HG03469 (cell line): Measurements from ENCODE around the gene KNTC1.
"Not testable (repeated sequence)": the region's sequence is repeated elsewhere in the genome, so short reads cannot be mapped to it uniquely, and the experiment has no call there.

ENCODE experiments used
- ATAC-seq: cut with Tn5 transposase; IDR thresholded peaks from one replicate; pipeline ENCODE4 v1.9.1; 2021; ENCODE audit warnings: mild to moderate bottlenecking, moderate library complexity, moderate number of reproducible peaks; ENCODE audit not compliant: unreplicated experiment

Gene KNTC1

DNA sequence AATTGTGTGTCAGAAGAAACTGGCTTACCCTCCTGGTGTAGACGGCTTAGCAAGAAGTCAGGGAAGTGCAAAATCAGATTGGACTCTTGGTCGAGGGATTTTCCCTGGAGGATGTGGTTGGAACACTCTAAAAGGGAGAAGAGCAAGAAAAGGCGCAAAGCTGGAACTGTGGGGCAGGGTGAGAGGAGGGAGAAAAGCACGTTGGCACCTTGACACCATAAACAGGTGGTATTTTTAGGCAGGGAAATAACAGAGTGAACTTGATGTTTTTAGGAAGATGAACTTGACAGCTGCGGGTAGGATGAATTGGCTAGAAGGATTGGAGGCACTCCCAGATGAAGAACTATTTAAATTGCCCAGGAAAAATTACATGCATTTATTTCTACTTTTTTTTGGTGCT is 108.4 kb downstream of the KNTC1 start:
- ATAC-seq = no peak

DNA sequence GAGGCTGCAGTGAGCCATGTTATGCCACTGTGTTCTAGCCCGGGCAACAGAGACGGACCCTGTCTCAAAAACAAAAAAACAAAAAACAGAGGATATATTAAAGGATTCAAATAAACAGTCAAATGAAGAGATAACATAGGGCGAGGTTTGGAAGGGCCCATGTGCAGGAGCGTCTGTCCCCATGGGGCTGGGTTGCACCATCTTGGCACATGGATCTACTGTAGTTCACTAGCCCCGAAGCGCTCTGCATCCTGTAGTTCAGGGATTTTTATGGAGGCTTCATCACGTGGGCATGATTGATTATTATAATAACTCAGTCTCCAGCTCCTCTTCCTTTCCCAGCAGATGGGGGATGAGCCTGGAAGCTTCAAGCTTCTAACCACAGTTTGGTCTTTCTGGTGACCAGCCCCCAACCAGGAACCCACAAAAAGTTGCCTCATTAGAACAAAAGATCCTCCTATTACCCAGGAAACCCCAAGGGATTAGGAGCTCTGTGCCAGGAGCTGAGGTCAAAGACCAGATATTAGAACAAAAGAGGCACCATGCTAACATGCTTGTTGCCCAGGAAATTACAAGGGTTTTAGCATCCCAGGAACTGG is 116.3 kb downstream of the KNTC1 start:
- ATAC-seq = no peak

- ATAC-seq = peak; percentile 74
Observed at GRCh38 chr12:122646517-122647217, 119.6 kb downstream of the KNTC1 start.

- no peak for ATAC-seq
Observed at GRCh38 chr12:122651520-122652224, 124.6 kb downstream of the KNTC1 start.

DNA sequence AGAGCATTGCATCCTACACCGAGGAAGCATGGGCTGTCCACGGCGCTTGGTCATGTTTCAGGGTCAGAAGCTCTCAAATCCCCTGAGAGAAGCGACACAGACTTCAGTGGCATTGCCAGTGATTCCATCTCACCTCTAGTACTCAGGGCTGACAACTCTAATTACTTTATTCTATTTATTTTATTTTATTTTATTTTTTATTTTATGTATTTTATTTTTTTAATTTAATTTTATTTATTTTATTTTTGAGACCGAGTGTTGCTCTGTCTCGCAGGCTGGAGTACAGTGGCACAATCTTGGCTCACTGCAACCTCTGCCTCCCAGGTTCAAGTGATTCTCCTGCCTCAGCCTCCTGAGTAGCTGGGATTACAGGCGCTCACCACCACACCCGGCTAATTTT is 126.2 kb downstream of the KNTC1 start:
- ATAC-seq = not testable (repeated sequence)

DNA sequence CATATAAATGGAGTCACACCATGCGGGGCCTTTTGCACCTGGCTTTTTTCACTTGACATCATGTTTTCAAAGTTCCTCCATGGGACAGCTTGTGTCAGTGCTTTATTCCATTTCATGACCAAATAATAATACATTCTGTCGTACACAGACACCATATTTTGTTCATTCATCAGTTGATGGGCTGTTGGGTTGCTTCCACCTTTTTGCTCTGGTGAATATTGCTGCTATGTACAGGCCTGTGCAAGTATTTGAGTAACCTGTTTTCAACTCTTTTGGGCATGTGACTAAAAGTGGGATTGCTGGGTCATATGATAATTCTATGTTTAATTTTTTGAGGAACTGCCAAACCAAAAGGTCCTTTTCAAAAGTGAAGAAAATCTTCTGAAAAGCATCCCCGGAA is 129.2 kb downstream of the KNTC1 start:
- ATAC-seq = no peak

DNA sequence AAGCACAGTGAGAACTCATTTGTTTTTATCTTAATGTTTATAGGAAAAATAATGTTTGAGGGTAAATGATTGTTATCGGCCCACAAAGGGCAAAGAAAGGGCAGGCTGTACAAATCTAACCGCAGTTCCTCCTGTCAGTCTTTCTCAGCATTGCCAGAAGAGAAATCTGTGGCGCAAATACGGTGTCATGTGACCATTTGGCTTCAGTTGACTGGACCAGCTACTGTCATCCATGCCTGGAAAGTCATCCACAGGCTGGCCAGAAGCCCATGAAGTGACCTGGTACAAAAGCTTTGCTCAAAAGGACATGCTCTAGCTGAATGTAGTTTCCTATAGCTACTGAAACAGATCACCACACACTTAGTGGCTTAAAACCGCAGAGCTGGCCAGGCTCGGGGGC is 132.5 kb downstream of the KNTC1 start:
- no peak for ATAC-seq

GRCh38 chr12:122661246-122661645 is 134.2 kb downstream of the KNTC1 start:
- ATAC-seq = no peak

DNA sequence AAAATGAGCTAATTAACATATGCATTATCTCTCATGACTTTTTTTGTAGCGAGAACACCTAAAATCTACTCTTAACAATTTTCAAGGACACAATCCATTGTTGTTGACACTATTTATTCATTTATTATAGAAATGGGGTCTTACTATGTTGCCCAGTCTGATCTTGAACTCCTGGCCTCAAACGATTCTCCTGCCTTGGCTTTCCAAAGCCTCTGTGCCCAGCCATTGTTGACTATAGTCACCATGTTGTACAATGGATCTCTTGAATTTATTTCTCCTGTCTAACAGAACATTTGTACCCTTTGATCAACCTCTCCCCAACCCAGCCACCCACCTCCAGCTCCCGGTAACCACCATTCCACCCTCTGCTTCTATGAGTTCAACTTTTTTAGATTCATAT is 134.9 kb downstream of the KNTC1 start:
- no peak for ATAC-seq

GRCh38 chr12:122665349-122665748 is 138.3 kb downstream of the KNTC1 start:
- ATAC-seq = no peak

GRCh38 chr12:122665759-122666158 is 138.7 kb downstream of the KNTC1 start:
- ATAC-seq = no peak

- no peak for ATAC-seq
Observed at GRCh38 chr12:122668268-122668667, 141.2 kb downstream of the KNTC1 start.

DNA sequence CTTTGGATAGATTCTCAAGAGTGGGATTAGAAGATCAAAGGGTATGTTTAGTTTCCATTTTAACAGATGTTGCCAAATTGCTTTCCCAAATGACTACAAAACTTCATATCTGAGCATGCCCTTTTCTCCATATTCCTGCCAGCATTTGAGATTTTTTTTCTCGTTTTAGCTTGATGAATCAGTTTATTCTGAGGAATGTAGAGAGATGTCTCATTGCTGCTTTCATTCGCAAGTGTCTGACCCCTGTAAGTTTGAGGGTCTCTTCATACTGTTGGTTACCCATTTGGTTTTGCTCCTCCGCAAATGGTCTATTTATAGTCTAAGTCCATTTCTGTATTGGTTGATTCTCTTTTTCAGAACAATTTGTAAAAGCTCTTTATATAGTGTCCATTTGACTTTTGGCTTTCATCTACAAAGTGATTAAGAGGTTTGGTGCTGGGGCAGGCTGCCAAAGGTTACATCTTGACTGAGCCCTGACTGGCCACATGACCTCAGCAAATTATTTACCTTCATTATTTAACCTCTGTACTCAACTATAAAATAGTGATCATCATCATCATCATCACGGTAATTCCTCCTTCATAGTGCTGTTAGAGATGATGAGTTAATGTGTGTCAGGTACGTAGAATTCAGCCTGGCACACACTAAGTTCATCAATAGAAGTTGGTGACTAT is 142.5 kb downstream of the KNTC1 start:
- no peak for ATAC-seq

- ATAC-seq = no peak
Observed at GRCh38 chr12:122672515-122672914, 145.5 kb downstream of the KNTC1 start.
